ENCODE data around the gene GCFC2.

The GCFC2 gene

GRCh38 chr2:75632813-75633212 is 77.9 kb downstream of the GCFC2 start:
- DNase-seq (ENCODE audit: insufficient read length, low spot score) (no peak), FAIRE-seq (no peak)

DNA sequence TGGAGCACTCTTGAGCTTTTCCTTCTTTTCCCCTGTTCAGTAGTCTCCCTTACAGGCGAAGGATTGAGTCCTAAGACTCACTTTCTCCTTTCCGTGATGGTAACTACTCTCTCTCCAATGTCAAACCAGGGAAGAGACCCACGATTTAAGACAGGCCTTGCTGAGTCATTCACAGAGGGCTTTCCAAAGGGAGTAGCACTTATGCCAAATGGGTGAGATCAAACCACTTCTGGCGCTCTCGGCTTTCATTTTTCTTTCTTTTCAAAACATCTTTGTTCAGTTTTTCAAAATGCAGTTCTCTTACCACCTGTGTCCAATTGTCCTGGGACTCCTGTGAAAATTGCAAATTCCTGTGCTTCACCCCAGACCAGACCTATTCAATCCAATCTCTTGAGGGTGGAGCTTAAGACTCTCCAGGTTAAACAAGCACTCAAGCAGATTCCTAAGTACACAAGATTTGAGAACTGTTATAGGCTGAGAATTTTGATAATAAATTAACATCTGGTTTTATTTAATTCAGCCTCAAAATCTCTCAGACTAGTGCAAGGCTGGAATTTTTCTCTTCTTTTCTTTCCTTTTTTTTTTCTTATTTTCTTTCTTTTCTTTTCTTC is 78.5 kb downstream of the GCFC2 start:
- no peak for DNase-seq (ENCODE audit: insufficient read length, low spot score)
- FAIRE-seq = no peak

DNA sequence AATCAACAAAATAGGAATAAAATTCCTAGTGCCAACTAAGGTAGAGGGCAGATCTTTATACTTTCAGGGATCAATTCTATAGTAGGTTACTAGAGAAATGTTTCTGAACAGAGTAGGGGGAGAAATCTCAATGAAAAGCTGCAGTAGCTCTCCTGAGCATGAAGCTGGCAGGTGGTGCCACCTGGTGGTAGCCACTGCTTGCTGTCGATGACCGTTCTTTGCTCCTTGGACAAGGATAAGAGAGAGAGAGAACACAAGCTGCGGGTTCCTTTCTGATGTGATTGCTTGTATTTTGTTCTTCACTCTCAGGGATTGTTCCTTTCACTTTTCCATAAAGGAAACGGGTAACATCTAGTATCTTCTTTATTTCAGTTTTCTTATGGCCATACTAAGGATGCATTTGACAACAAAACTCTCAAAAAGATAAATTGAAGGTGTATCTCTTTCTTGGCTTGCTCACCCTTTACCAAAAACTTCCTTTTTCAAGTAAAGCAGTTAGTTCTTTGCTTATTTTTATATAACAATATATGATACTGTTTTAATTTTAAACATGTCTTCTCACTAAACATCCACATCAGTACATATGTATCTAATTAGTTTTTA is 82.7 kb downstream of the GCFC2 start:
- FAIRE-seq = peak; percentile 69
- DNase-seq (ENCODE audit: insufficient read length, low spot score) = peak; percentile 72

GRCh38 chr2:75622929-75623328 is 87.8 kb downstream of the GCFC2 start:
- no peak for FAIRE-seq
- no peak for DNase-seq (ENCODE audit: insufficient read length, low spot score)

DNA sequence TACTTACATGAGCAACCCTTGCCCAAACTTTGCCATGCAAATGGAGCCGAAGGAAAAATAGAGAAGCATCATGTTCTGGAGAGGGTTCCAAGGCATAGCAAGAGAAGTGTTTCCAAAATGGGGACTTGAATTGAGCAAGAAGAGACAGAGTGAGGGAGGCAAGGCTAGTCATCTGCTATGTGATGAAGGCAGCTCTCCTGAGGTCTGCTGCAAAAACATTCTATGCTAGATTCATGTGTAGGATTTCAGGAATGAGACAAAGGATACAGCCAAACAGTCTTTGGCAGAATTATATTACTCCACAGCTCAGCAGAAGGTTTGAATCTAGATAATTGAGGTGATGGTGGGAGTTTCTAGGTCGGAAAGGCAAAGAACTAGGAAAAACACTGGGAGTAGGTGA is 88.2 kb downstream of the GCFC2 start:
- FAIRE-seq (no peak), DNase-seq (ENCODE audit: insufficient read length, low spot score) (no peak)

GRCh38 chr2:75621228-75621627 is 89.5 kb downstream of the GCFC2 start:
- no peak for FAIRE-seq
- no peak for DNase-seq (ENCODE audit: insufficient read length, low spot score)

- no peak for DNase-seq (ENCODE audit: insufficient read length, low spot score)
- FAIRE-seq = no peak
These were observed 90.6 kb downstream of the GCFC2 start for GRCh38 chr2:75619956-75620740.

- DNase-seq (ENCODE audit: insufficient read length, low spot score) (no peak), FAIRE-seq (no peak)
These were observed 93.8 kb downstream of the GCFC2 start for GRCh38 chr2:75616933-75617332.

DNA sequence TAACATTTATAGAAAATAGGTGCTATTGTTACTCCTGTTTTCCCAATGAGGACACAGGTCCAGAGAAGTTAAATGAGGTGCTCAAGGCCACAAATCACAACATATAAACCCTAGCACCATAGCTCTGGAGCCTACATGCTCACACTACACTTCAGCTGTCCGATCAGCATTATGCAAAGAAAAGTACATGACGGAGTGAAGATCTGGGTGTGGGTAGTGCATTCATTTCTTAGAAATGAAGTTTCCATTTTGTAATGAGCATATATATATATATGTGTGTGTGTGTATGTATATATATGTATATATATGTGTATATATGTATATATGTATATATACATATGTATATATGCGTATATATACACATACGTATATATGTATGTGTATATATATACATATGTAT is 94.3 kb downstream of the GCFC2 start:
- no peak for FAIRE-seq
- DNase-seq (ENCODE audit: insufficient read length, low spot score) = no peak

DNA sequence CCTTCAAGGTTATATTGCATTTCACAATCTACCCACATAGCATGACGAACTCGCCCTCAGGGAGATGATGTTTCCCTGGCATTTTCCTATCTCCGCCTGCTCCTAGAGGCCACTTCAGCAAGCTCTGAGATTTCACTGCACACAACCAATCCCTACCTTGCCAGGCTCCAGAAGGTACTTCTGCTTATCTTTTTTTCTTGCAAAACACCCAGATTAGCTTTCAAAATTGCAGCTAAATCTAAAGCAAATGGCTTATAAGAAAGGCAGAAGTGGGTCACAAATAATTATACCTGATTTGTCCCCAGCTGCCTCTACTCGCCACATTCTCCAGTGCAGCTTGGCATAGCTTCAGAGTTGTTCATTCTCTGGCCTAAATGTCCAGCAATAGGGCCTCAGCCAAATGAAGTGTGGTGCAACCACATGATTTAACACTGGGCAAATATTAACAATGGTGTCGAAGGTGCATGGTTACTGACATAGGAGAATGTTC is 96.5 kb downstream of the GCFC2 start:
- FAIRE-seq (no peak), DNase-seq (ENCODE audit: insufficient read length, low spot score) (no peak)

GRCh38 chr2:75612862-75613243 is 97.9 kb downstream of the GCFC2 start:
- no peak for FAIRE-seq

More at GRCh38 chr2:75612862-75613243, 97.9 kb downstream of the GCFC2 start:
- no peak for DNase-seq (ENCODE audit: insufficient read length, low spot score)
